GM18861 (cell line): ENCODE measurements around the gene PLA2G1B.
"Not testable (repeated sequence)": the region's sequence is repeated elsewhere in the genome, so short reads cannot be mapped to it uniquely, and the experiment has no call there.

ENCODE experiments used
- ATAC-seq: cut with Tn5 transposase; IDR thresholded peaks from one replicate; pipeline ENCODE4 v1.9.1; 2021; ENCODE audit not compliant: unreplicated experiment

Gene PLA2G1B

GRCh38 chr12:120359128-120359527 lies 31.5 kb upstream of the PLA2G1B start:
- no peak for ATAC-seq

GRCh38 chr12:120358412-120359100 lies 31.0 kb upstream of the PLA2G1B start:
- no peak for ATAC-seq

DNA sequence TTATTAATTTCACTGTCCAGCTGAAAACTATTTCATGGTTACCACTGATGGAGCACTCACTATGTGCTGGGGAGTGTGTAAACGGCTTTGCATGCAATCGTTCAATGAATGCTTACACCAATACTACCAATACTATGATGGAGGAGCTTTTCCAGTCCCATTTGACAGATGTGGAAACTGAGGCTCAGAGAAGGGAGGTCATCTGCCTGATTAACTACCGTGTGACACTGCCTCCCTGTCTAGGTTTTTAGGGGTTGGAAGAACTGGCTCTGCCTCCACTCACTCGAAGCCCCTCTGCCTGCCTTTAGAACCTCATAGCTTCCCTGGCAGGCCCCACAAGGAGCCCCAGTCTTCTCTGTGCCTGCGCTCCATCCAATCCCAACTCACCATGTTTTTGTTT lies 29.5 kb upstream of the PLA2G1B start:
- ATAC-seq = no peak

DNA sequence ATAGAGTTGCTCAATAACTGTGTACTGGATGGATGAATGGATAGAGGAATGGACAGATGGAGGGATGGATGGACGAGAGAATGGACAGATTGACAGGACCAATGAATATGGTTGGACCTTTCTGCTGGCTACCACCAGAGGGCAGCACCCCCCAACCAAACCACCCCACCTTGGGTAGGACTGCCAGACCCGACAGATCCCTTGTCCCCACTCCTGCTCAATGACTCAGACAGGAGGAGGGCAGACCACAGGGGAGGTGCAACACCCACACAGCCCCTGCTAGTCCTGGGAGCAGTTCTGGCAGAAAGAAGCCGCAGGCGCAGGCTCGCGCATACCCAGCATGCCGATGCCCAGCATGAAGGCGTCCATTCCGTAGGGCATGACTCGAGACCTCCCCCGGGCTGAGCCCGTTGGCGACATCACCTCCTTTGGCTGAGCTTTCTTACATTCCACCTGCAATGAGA lies 29.0 kb upstream of the PLA2G1B start:
- no peak for ATAC-seq

DNA sequence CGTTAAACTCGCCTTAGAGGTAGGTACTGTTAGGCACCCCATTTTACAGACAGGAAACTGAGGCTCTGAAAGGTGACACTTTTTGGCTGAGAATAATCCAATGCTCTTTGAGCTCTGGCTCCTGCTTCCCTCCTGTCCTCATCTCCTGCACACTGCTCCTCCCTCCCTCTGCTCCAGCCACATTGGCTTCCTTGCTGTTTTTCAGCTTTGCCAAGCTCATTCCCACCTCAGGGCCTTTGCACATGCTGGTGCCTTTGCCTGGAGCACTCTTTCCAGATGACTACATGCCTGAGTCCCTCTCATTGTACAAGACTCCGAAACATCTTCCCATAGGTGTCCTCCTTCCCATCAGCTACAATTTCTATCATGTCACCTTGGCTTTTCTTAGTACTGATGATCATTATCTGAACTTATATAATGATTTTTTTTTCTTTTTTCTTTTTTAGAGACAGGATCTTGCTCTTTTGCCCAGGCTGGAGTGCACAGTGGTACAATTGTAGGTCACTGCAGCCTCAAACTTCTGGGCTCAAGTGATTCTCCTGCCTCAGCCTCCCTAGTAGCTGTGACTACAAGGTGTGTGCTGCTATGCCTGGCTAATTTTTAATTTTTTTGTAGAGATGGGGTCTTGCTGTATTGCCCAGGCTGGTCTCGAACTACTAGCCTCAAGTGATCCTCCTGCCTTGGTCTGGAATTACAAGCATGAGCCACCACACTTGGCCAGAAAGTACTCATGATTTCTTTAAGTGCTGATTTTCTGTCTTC lies 26.2 kb upstream of the PLA2G1B start:
- ATAC-seq = no peak

DNA sequence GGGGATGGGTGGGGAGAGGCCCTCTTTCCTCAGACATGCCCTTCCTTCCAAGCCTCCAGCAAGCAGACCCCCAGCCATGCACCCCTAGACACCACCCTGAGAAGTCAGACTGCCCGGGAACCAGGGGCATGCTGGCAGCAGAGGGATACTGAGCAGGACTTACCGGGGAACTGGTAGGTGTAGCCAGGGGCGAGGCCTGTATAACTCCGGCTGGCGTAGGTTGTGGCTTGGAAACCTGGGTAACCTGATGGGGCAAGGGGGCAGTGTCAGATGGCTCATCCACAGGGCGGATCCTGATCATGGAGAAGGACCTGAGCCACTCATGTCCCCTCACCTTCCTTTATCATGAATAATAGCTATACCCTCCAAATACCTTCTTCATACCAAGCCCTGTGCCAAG lies 25.6 kb upstream of the PLA2G1B start:
- no peak for ATAC-seq

DNA sequence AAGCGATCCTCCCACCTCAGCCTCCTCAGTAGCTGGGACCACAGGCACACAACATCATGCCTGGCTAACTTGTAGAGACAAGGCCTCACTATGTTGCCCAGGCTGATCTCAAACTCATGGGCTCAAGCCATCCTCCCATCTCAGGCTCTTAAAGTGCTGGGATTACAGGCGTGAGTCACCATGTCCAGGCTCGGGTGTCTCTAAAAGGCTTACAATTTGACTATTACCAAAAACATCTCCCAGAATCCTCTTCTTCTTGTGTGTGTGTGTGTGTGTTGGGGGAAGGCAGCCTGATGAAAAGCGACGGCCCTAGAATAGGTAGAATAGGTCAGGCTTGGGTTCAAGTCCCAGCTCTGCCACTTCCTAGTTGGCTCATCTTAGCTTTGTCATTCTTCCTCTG lies 24.5 kb upstream of the PLA2G1B start:
- ATAC-seq = no peak

DNA sequence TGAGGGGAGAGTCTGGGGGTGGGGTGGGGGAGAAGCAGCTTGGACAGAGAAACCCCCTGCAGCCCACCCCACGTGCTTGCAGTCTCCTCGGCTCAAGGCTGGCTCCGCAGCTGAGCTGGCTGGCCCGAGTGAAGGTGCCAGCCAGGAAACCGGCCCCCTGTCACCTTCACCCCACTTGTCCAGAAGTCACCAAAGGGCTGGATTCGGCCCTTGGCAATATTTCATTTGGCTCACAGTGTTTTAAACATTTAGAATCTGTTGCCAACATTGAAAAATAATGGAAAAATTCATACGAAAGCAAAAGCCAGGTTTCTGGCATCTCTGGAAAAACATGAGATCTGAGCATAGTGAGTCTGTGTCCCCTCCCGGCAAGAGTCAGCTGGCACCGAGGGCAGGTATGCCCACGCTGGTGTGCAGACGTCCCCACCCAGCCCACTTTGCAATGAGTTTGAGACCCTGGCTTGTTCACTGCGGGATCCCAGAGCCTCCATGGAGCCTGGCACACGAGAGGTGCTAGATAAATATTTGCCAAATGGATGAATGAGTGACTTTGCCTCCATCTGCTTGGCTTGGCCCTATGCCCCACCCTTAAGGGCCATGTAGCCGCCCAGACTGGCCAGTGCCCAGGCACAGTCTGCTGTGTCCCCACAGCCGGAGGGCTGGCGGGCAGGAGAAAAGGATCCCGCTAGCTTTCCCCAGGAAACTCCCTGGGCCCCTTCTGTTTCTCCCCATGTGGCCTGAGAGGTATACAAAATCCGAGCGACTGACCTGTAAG lies 23.2 kb upstream of the PLA2G1B start:
- no peak for ATAC-seq

- ATAC-seq = no peak
Observed at GRCh38 chr12:120347766-120348165, 20.2 kb upstream of the PLA2G1B start.

DNA sequence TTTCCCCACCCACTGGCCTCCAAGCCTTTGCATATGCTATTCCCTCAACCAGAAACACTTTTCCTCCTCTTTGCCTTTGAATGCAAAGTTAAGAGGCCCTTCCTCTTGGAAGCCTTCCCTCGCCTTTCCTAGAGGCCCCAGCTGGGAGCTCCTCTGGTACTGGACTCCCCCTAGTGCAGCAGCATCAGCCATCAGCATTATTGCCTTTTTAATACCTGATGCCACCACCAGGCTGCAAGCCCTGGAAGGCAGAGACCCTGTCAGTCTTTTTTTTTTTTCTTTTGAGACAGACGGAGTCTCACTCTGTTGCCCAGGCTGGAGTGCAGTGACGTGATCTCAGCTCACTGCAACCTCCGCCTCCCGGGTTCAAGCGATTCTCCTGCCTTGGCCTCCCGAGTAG lies 19.1 kb upstream of the PLA2G1B start:
- ATAC-seq = no peak

GRCh38 chr12:120346031-120346430 lies 18.5 kb upstream of the PLA2G1B start:
- no peak for ATAC-seq

GRCh38 chr12:120343692-120344091 lies 16.1 kb upstream of the PLA2G1B start:
- no peak for ATAC-seq

DNA sequence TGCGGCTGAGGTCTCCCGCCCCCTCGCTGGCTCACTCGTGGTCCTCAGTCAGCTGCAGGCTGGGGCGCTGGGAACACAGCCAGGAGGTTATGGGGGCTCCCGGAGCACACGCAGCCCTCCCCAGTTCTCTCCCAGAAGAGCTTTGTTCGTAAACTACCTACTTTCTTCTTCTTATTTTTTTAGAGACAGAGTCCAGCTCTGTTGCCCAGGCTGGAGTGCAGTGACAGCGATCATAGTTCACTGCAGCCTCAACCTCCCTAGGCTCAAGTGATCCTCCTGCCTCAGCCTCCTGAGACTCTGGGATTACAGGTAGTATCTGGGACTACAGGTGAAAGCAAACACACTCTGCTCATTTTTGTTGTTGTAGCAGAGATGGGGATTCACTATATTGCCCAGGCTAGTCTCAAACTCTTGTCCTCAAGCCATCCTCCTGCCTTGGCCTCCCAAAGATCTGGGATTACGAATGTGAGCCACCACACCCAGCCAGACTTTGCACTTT lies 15.5 kb upstream of the PLA2G1B start:
- ATAC-seq = no peak

GRCh38 chr12:120342175-120343038 lies 14.8 kb upstream of the PLA2G1B start:
- no peak for ATAC-seq

GRCh38 chr12:120339256-120339655 lies 11.7 kb upstream of the PLA2G1B start:
- ATAC-seq = no peak

- no peak for ATAC-seq
Observed at GRCh38 chr12:120337730-120338129, 10.2 kb upstream of the PLA2G1B start.

DNA sequence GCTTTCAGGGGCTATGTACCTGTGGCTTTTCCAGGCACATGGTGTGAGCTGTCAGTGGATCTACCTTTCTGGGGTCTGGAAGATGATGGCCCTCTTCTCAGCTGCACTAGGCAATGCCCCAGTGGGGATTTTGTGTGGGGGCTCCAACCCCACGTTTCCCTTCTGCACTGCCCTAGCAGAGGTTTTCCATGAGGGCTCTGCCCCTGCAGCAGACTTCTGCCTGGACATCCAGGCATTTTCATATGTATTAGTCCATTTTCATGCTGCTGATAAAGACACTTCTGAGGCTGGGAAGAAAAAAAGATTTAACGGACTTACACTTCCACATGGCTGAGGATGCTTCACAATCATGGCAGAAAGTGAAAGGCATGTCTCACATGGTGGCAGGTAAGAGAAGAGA lies 8.8 kb upstream of the PLA2G1B start:
- not testable (repeated sequence) for ATAC-seq

- not testable (repeated sequence) for ATAC-seq
Observed at GRCh38 chr12:120335447-120335846, 7.9 kb upstream of the PLA2G1B start.

DNA sequence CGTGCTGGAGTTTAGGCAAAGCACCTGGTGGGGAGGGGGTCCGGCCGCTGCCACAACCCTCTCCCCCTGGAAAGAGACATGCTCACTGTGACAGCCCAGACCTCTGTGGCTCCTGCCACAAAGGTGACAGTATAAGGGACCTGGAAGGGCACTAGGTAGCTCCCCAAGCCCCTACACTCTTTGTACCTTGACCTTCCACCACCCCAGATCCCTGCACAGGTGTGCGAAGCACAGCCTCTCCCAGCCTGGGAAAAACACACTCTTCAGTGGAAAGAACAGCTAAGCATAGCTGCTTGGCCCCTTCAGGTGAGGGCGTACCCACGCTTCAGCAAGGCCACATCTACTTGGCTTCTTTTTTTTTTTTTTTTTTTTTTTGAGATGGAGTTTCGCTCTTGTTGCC lies 4.9 kb upstream of the PLA2G1B start:
- no peak for ATAC-seq

DNA sequence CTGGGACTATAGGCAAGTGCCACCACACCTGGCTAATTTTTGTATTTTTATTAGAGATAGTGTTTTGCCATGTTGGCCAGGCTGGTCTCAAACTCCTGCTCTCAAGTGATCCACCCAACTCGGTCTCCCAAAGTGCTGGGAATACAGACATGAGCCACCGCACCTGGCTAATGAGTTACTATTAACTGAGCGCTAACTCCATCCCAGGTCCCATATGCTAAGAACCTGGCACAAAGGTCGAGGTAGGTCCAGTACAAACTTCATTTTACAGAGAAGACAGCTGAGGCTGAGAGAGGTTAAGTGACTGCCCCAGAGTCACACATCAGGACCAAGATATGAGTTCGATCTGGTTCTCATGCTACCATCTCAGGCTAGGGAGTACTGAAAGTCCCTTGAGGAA lies 4.5 kb upstream of the PLA2G1B start:
- ATAC-seq = no peak

- ATAC-seq = no peak
Observed at GRCh38 chr12:120331390-120331789, 3.8 kb upstream of the PLA2G1B start.
